KG1 (cell line): ENCODE results near the gene PLEK2.
"Not testable (repeated sequence)": the region's sequence is repeated elsewhere in the genome, so short reads cannot be mapped to it uniquely, and the experiment has no call there.

Experiments used
- DNase-seq: peaks from one replicate; lab custom pipeline; 2025; lab: John Stamatoyannopoulos, UW

The PLEK2 gene

DNA sequence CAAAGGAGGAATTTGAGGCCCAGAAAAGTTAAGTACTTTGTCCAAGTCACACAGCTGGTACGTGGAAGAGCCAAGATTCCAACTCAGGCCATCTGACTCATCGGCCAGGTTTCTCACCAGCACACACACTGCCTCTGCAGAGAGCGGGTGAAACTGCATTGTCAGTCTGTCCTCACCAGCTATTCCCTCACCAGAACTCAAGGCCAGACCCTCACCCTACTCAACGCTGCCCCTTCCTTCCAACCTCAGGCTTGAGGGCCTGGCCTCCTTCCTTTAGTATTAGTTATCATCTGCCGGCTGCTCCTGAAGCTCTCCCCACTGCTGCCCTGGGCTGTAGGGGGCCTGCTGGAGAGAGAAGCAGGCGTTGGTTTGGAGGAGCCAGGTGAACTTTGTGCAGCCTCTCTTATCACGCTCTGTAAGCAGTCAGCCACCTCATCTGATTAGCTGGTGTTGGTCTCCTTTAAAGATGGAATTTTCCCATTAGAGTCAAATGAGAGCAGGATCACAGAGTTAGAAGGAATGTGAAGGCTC, 16.6 kb upstream of the PLEK2 start:
- DNase-seq: no peak

DNA sequence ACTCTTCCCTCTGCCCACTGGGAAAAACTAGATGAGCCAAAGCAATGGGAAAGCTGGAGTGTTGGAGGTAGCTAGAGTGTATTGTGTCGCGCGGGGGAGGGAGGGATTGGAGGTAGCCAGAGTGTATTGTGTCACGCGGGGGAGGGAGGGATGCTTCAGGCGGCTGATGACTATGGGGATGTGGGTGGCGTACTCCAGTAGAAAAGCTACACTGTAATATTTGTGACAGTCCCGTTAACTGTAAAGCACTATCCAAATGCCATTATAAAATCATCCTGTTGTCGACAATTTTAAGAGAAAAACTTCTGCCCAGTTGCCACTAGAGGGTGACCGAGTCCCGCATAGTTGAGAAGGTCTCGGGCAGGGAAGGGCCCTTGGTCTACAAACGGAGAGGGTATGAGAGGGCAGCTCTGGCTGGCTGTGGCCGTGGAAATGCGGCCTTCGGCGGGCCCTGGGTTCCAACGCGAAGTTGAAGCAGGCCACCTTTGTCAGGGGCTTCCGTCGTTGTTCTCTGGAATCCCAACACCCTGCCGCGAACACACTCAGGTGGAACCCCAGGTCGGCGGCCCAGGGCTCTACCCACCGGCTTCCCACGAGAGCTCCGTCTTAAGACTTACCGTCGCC, 15.1 kb upstream of the PLEK2 start:
- DNase-seq: peak; percentile 13

DNA sequence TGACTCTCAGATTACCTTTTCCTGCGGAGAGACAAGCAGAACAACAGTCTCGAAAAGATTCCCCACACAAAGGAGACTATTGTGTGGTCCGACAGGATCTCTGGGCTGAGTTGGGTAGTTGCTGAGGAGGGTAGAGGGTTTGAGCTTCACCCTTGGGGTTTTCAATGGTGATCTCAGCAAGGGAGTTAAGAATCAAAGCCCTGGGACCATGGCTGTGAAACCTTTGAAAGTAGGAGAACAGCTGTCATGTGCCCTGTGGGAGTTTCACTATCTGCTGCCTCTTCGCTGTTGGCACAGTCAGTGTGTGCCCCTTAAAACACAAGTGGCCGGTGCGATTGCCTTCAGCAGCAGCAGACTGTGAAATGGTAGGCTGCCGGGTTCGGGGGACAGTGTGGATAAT, 14.2 kb upstream of the PLEK2 start:
- DNase-seq: no peak

- DNase-seq: no peak
Observed at GRCh38 chr14:67425608-67426007, 13.6 kb upstream of the PLEK2 start.

- no peak for DNase-seq
Observed at GRCh38 chr14:67424539-67424938, 12.6 kb upstream of the PLEK2 start.

- no peak for DNase-seq
Observed at GRCh38 chr14:67423424-67423823, 11.5 kb upstream of the PLEK2 start.

- DNase-seq: no peak
Observed at GRCh38 chr14:67421356-67422224, 9.6 kb upstream of the PLEK2 start.

- no peak for DNase-seq
Observed at GRCh38 chr14:67420102-67420739, 8.3 kb upstream of the PLEK2 start.

- no peak for DNase-seq
Observed at GRCh38 chr14:67418401-67419191, 6.6 kb upstream of the PLEK2 start.

- no peak for DNase-seq
Observed at GRCh38 chr14:67417633-67418032, 5.7 kb upstream of the PLEK2 start.

DNA sequence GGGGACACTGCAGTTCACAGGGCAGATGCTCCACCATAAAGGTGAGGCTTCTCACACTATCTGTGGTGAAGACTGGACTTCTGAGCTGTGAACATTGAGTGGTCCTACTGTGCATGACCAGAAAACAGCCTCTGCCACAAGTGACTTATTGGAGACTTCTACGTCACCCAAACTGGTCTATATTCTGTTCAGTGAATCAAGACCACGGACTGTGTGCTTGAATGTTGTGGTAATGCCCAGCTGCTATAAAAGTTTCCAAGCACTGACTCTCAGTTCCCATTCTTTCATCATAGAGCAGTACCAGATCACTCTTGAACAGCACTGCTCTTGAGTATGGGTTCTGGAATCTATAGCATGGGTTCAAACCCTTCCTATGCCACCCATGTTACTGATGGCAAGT, 4.8 kb upstream of the PLEK2 start:
- no peak for DNase-seq

GRCh38 chr14:67416085-67416484, 4.1 kb upstream of the PLEK2 start:
- no peak for DNase-seq

- DNase-seq: not testable (repeated sequence)
Observed at GRCh38 chr14:67415610-67416009, 3.6 kb upstream of the PLEK2 start.

DNA sequence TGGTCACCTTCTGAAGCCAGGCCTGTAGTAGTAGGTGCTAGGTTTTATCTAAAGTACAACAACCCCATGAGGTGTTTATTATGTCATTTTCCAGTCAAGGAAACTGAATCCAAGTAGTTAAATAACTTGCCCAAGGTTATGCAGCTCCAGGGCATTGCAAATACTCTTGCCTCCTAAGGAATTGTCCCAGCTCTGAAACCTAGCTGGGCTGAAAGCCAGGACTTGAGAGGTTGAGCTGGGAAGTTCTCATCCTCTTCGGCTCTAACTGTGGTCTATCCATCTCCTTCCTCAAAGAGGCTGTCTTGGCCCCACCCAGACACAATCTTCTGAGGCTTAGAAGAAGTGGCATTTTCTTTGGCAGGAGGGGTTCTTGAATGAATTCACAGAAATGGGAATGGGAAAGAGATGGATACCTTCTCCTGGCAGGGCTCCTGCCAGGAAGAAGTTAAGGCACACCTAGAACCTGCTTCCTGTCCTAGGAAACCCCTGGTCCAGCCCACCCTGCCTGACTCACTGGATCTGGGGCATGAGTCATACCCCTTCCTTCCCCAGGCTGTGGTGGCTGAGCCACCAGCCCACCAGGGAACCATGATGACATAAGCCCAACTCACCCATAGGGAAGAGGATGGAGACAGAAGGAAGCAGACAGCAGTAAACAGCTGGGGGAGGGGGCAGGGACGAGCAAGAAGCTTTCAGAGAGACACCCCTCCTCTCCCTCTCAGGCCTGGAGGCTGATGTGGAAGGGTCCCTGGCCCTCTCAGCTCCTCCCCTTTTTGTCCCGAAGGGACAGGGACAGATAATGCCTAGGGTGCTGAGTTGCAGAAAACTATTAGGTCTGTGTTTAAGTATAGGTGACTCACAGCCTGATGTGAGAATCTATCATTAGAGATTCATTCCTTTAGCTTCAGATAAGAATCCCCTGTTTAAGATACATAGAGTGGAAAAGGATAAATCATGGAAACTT, 2.1 kb upstream of the PLEK2 start:
- peak; percentile 41 for DNase-seq

DNA sequence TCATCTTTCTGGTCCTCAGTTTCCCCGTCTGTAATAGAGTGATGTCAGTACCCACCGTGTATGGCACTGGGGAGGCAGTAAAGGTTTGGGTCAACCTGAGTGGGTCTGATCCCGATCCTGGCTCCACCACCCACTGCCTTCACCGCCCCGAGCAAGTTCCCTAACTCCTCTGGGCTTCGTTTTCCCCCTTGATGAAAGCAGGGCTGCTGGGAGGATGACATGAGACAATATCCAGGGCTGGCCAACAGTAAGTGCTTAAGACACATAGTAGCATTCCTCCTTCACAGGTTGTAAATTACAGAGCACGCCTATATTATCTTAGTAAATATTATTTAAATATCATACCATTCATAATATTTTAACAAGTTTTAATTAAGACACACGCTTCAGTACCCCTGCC, 595 bp downstream of the PLEK2 start:
- no peak for DNase-seq

GRCh38 chr14:67410313-67410712, 1.7 kb downstream of the PLEK2 start:
- DNase-seq: no peak

DNA sequence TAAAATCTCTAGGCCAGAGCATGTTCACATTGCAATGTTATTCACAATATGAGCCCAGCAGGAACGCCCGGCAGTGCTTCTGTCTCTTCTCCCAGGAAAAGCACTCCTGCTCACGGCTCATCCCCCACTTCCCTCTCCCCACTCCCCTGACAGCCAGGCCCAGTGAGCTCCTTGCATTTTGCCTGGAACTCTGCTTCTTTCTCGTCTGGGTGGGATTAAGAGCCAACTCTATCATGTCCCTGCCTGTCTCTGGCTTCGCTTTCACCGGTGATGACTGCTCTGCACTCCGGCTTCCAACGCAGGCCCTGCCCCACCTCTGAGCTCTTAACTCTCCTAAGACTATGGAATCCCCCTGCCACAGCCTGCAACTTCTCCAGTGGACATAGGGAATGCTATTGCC, 2.5 kb downstream of the PLEK2 start:
- DNase-seq: no peak

GRCh38 chr14:67408122-67408801, 3.7 kb downstream of the PLEK2 start:
- not testable (repeated sequence) for DNase-seq

GRCh38 chr14:67405771-67406170, 6.2 kb downstream of the PLEK2 start:
- DNase-seq: no peak

- no peak for DNase-seq
Observed at GRCh38 chr14:67400434-67400833, 11.5 kb downstream of the PLEK2 start.
